LNCaP clone FGC (cell line): ENCODE data around the gene SRCIN1.
A peak's percentile ranks its signal among the peaks of the same experiment; 100 is the strongest.

Experiments
- DNase-seq: peaks from one replicate; pipeline ENCODE4 v3.0.0-alpha.2; 2011; ENCODE audit warnings: low read depth
- H3K4me3 ChIP-seq: 2 replicates; pipeline ENCODE4 v1.5.1; 2011; ENCODE audit warnings: mild to moderate bottlenecking, low read depth, low read length, control low read depth
- TF ChIP-seq, protein P1 (sequence below): IDR thresholded peaks from 2 replicates; pipeline ENCODE4 v1.5.1; 2012; ENCODE audit warnings: mild to moderate bottlenecking; ENCODE audit not compliant: control insufficient read depth, insufficient read depth; ENCODE audit errors: extremely low read depth

SRCIN1 gene

DNA sequence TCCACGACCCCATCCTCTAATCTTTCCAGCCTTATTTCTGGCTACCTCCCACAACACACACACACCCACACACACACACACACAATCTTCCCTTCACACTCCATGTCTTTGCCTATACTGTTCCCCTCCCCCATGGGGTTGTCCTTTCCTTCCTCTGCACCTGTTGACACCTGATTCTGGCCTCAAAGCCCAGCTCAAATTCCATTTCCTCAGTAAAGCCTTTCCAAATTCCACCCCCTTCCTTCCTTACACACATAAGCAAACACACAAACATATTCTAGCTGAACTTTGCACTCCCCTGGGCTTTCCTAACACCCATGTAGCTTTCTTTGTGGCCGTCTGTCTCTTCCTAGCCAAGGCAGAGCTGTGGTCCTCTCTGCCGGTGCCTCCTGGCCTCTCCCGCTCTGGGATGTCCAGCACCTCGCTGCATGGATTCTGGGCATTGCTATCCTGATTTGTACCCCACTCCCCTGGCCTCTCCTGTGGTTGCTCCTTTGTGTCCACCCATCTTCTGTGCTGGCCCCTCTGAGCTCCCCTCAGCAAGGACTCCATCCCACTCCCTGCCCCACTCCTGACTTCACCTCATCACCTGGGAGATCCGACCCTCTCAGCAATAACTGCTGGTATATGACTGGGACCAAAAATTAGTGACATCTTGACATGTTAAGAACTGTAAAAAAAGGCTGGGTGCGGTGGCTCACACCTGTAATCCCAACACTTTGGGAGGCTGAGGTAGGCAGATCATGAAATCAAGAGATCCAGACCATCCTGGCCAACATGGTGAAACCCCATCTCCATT, 8.4 kb upstream of the SRCIN1 start:
- DNase-seq = no peak
- H3K4me3 ChIP-seq = no peak overlapping the region
- TF ChIP-seq, protein P1, sequence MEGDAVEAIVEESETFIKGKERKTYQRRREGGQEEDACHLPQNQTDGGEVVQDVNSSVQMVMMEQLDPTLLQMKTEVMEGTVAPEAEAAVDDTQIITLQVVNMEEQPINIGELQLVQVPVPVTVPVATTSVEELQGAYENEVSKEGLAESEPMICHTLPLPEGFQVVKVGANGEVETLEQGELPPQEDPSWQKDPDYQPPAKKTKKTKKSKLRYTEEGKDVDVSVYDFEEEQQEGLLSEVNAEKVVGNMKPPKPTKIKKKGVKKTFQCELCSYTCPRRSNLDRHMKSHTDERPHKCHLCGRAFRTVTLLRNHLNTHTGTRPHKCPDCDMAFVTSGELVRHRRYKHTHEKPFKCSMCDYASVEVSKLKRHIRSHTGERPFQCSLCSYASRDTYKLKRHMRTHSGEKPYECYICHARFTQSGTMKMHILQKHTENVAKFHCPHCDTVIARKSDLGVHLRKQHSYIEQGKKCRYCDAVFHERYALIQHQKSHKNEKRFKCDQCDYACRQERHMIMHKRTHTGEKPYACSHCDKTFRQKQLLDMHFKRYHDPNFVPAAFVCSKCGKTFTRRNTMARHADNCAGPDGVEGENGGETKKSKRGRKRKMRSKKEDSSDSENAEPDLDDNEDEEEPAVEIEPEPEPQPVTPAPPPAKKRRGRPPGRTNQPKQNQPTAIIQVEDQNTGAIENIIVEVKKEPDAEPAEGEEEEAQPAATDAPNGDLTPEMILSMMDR = no peak

DNA sequence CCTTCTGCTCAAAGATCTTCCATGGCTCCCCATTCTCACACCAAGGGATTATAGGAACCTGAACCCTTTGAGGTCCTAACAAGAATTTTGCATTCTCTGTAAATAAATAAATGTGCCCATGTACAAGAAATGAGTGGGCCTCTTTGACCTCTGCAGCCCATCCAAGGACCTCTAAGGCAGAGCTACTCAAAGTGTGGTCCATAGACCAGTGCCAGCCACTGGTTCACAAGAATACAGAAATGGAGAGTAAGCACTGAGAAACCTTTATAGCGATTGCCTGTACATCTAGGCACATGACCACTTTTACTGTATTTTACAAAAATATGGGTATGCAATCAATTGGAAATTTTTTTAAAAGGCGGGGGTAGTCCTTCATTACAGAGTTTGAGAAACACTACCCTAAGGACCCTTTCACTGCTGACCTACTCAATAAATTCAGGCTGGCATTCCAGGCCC, 7.8 kb upstream of the SRCIN1 start:
- TF ChIP-seq, protein P1 = no peak
- no peak for DNase-seq

DNA sequence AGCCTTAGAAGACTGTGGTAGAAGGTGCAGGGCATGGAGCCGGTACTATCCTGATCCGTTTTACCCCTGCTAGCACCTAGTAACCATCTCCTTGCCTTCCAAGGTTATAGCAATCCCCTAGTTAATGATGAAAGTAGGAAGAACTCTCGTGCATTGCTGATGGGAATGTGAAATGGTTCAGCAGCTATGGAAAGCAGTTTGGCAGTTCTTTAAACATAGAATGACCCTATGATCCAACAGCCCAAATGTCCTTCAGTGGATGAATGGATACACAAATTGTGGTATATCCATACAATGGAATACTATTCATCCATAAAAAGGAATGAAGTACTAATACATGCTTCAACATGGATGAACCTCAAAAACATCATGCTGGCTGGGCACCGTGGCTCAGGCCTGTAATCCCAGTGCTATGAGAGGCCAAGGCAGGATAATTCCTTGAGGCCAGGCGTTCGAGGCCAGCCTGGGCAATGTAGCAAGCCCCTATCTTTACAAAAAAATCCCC, 6.2 kb upstream of the SRCIN1 start:
- TF ChIP-seq, protein P1 = no peak
- DNase-seq = no peak

More for the DNA sequence above, 7.8 kb upstream of the SRCIN1 start:
- no peak overlapping the region for H3K4me3 ChIP-seq

DNA sequence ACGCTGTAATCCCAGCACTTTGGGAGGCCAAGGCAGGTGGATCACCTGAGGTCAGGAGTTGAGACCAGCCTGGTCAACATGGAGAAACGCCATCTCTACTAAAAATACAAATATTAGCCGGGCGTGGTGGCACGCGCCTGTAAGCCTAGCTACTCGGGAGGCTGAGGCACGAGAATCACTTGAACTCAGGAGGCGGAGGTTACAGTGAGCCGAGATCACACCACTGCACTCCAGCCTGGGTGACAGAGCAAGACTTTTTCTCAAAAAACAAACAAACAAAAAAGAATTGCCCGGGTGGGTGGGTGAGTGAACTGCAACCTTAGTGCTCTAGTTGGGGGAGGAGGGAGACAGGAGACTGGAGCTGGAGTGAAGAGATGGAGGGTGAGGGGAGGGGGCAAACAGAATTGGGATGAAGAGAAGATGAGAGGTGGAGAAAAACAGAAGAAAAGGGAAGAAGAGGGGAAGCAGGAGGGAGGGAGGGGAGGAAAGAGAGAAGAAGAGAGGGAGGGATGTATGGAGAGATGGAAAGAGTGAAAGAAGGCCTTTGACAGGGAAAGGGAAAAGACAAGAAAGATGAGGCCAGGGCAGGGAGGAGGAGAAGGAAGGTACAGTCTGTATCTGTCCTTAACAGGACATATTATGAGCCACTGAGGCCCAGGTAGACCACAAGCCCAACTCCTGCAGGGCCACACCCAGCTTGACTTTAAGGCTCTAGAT, 5.5 kb upstream of the SRCIN1 start:
- TF ChIP-seq, protein P1 = no peak
- no peak for DNase-seq

More for the DNA sequence above, 6.2 kb upstream of the SRCIN1 start:
- no peak overlapping the region for H3K4me3 ChIP-seq

DNA sequence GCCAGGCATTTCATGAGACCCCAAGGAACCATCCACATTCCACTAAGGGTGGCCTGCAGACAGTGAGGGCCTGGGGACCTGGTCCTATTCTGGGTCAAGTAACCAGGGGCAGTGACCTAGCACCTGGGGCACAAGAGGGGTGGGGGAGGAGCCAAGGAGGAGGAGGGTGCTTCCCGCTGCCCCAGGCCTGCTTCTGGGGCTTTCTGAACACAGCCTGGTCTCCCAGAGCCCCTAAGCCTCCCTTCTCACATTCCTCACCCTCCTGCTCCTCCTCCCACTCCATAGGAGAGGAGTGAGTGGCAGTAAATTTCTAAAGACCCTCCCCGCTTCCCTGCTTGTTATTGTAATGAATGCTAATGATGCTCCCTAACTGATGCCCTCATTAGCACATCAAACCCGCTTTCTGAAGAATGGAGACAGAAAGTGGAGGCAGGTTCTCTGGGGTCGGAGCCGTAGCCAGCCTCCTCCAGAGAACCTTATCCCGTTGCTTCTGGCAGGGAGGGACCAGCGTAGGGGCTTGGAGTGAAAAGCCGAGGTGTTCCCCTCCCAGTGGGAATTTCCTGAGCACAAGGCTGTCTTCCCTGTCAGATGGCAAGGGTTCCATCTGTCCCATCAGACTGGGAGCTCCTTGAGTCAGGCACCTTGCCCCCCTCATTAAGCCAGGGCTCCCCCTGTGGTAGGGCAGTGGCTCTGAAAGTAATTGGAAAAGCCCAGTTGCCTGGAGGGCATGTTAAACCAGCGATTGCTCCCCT, 3.7 kb upstream of the SRCIN1 start:
- TF ChIP-seq, protein P1 = no peak
- no peak for DNase-seq
- H3K4me3 ChIP-seq = no peak overlapping the region

More for the DNA sequence above, 5.5 kb upstream of the SRCIN1 start:
- no peak overlapping the region for H3K4me3 ChIP-seq

DNA sequence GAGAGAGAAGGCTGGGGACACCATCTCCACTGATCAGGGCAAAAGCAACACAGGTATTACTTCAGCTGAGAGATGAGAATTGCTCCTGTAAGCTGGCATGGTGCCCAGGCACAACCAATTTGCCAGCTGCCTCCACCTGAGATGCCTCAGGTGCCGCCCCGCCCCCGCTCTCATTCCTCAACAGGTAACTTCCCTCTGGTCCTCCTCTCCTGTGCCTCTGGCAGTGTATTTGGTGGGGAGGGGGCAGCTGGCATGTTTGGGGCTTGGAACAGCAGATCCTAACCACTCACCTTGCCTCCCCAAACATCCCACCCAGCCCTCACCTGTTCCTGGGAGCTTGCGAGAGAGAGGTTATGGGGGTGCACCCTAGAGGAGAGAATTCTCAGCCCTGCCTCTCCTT, 2.9 kb upstream of the SRCIN1 start:
- no peak overlapping the region for H3K4me3 ChIP-seq
- peak; percentile 38 for DNase-seq
- TF ChIP-seq, protein P1 = no peak
